HG03469 (cell line): Measurements from ENCODE around the gene EFNA2.

ENCODE experiments used
- ATAC-seq: cut with Tn5 transposase; IDR thresholded peaks from one replicate; pipeline ENCODE4 v1.9.1; 2021; ENCODE audit warnings: mild to moderate bottlenecking, moderate library complexity, moderate number of reproducible peaks; ENCODE audit not compliant: unreplicated experiment

The EFNA2 gene

DNA sequence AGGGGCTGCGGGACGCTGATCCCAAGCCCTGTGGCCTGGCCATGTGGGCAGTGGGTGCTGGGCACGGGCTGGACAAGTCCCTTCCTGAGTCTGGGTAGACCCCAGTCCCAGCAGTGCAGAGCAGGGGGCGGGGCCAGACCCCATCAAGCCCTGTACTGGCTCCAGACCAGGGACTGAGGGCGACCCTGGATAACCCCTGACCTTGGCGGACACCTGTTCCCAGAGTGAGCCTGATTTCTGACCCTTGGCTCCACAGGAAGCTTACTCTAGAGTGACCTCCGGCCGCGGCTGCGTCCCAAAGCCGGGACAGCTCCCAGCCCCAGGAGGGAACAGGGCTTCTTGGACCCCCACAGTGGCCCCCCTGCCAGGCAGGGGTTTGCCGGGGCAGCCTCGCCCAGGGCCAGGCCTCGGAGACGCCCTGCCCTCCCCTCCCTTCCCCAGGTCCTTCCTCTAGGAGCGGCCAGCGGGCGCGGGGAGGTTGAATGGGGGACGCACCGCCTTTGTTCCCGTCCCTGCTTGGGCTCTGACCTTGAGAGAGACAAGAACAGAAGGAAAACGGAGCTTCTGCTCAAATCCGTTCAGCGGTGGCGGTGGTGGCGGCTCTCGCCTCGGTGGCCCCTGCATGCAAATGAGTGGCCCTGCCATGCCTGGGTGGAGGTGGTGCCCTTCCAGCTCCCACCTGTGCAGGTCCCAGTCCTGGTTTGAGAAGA, 2.3 kb upstream of the EFNA2 start:
- ATAC-seq = no peak

- ATAC-seq = no peak
Measured at GRCh38 chr19:1283917-1284292, 1.8 kb upstream of the EFNA2 start.

GRCh38 chr19:1284293-1284978, 1.2 kb upstream of the EFNA2 start:
- ATAC-seq = no peak

DNA sequence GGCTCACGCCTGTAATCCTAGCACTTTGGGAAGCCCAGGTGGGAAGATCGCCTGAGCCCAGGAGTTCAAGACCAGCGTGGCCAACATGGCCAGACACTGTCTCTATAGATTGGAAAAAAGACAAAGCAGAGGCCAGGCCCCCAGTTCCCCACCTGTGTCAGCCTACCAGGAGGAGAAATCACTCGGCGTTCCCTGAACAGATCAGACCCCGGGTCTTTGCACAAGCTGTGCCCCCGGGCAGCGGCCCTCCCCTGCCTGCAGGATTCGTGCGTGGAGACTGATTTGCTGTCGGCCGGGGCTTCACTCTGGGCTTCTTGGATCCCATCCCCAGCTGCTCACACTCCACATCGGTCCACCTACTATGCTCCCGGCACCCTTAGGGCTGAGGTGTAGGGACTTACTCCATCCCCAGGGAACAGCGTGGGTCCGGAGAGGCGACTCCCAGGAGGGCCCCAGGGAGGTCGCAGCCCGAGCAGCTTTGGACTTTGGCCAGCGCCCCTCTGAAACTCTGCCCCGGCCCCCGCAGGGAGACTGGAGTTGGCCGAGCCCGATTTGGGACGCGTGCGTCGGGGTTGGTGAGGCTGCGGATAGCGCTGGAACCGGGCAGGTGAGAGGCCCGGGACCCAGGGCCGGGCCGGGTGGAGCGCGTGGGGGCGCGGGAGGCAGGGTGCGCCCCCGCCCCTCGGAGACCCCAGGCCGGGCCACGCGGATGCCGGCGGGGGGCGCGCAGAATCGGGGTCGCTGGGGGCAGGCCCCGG, 515 bp upstream of the EFNA2 start:
- ATAC-seq = no peak

GRCh38 chr19:1286487-1287353, 1.0 kb downstream of the EFNA2 start:
- no peak for ATAC-seq

DNA sequence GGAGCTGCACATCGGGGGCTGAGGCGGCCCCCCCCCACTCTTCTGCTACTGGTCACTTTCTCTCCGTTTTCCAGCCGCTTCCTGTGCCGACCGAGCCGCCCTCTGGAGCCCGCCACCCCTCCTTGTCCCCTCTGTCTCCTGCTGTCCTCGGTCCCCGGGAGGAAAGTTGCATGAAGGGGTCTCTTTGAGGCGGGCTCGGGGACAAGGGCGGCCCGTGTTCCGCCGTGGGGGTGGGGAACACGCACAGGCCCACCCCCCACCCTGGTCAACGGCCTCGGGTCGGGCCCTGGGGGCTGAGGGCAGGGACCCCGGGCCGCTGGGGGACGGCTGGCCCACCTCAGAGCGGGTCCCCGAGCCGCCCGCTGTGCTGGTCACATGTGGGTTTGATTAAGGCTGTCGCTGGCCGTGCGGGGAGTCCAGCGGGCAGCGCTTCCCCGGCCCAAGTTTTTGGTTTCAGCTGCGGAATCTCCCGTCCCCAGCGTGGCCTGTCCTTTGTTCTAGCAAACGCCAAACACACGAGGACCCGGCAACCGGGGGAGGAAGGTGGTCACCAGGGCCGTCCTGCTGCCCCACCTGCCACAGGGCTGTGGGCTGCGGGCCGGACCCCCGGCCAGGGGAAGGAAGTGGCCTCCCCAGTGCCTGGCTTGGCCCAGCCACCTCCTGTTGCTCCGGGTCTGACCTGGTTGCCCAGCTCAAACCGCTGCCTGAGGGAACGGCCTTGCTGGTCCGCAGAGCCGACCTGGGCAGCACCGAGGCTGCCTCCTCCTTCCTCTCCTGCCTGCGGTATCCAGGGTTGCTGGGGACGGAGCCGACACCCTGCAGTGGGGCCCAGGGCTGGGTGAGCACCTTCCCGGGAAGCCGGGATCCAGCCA, 1.9 kb downstream of the EFNA2 start:
- no peak for ATAC-seq

DNA sequence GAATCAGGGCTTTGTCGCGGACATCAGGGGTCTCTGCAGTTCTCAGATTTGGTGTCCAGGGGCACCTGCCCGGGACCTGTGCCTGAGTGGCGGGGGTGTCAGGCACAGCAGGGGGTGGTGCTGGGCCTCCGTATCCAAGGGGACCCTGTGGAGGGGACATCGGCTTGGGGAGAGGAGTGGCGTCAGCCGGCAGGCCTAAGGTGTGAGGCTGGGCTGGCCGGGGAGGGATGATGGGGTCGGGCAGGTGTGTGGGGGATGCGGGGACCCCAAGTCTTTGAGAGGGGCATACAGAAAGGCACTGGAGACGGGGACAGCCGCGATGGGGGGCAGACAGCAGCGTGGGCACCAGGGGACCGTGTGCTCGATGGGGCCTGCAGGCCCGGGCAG, 2.5 kb downstream of the EFNA2 start:
- no peak for ATAC-seq

- ATAC-seq = no peak
Measured at GRCh38 chr19:1288833-1289685, 3.4 kb downstream of the EFNA2 start.

DNA sequence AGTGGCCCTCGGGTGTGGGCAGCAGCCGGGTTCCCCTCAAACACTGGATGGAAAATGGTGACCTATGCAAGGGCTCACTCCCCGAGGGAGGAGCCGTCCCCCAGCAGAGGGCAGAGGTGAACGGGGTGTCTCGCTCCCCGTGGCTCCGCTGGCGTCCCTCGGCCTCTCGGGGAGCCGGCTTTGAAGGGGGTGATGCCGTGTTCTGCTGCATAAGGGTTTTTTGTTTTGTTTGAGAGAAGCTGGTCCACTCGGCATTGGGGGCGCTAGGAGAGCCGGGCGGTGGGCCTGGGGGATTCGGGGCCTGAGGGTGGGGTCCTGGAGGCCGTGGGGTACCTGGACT, 4.0 kb downstream of the EFNA2 start:
- ATAC-seq = no peak

DNA sequence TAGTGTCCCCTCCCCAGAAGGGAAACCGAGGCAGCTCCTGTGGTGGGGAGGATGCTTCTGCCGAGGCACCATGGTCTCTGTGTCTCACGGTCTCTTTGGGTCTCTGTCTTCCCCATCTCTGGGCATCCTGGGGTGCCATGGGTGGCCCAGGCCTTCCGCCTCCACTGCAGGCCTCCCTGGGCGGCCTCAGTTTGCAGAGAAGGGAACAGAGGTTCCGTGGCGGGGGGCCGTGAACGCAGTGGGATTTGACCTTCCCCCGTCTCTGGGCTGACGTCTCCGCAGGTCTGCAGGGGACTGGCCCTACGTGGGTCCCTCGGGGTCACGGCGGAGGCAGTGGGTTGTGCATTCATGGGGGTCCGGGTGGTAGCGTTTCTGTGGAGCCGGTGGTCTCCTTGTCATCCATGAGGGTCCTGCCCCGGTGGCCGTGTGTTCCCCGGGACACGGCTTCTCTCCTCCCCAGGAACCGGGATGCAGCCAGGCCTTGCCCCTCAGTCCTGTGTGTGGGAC, 4.6 kb downstream of the EFNA2 start:
- ATAC-seq = no peak

GRCh38 chr19:1290703-1291651, 5.3 kb downstream of the EFNA2 start:
- ATAC-seq = no peak

GRCh38 chr19:1291761-1292418, 6.2 kb downstream of the EFNA2 start:
- no peak for ATAC-seq

- no peak for ATAC-seq
Measured at GRCh38 chr19:1292419-1293151, 6.9 kb downstream of the EFNA2 start.

GRCh38 chr19:1293782-1294604, 8.3 kb downstream of the EFNA2 start:
- no peak for ATAC-seq

DNA sequence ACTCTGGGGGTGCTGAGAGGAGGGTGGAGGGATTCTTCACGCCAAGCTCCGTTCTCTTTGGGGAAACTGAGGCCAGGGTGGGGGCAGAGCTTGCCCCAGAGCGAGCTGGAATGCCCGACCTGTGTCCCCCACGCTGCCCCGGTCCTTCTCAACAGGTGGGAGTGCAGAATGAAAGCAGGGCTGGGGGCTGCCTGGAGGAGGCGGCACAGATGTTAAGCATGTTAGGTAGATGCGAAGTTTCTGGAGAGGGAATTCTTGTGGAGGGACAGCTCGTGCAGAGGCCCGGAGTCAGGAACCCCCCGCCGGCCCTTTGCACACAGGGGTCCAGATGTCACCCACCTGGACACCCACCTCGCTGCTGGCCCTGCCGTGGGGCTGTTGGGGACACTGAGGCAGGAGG, 9.0 kb downstream of the EFNA2 start:
- ATAC-seq = no peak
